H1 (cell line): ENCODE results near the gene DOCK3. TPM values are rescaled to one million over a fixed set of nuclear protein-coding genes. Genes with fewer than 3 reads are reported as not detected.

Experiments used
- CTCF ChIA-PET: fragments of 300-600 bp; sonication (Branson Sonifier 250); formaldehyde crosslinking; loops from one replicate; lab custom pipeline; 2021; ENCODE audit not compliant: partially characterized antibody; lab: Charles Lee
- POLR2A ChIA-PET: fragments of 300-600 bp; sonication (Branson Sonifier 250); formaldehyde crosslinking; loops from one replicate; lab custom pipeline; 2021; ENCODE audit warnings: inconsistent platforms; ENCODE audit not compliant: partially characterized antibody; lab: Charles Lee
- DNase-seq, 2 experiments: peaks; one replicate each; pipeline versions ENCODE4 v3.0.0 to v3.0.0-alpha.2; 2010 to 2022; ENCODE audit warnings: low spot score in 2 of 2, low read depth in 1 of 2, mixed read lengths in 1 of 2
- FAIRE-seq: peaks from 2 replicates; lab custom pipeline; 2011; peaks lifted over from hg19 to GRCh38; lab: Jason Lieb, UNC
- H2AFZ ChIP-seq: 2 replicates; pipeline ENCODE4 v1.8.1; 2012; ENCODE audit warnings: low read length, inconsistent platforms
- H2AK5ac ChIP-seq: 2 replicates; pipeline ENCODE4 v1.6.1; 2013; ENCODE audit warnings: low read depth, low read length
- H2BK120ac ChIP-seq: replicated peaks from 2 replicates; pipeline ENCODE3; 2013; ENCODE audit warnings: low read depth, low read length, inconsistent platforms
- H2BK12ac ChIP-seq: 2 replicates; pipeline ENCODE4 v1.6.1; 2013; ENCODE audit warnings: low read depth, low read length
- H2BK15ac ChIP-seq: 2 replicates; pipeline ENCODE4 v1.6.1; 2013; ENCODE audit warnings: low read length
- H2BK20ac ChIP-seq: 2 replicates; pipeline ENCODE4 v1.6.1; 2013; ENCODE audit warnings: low read length
- H2BK5ac ChIP-seq: 2 replicates; pipeline ENCODE4 v1.6.1; 2013; ENCODE audit warnings: low read depth, low read length
- H3K14ac ChIP-seq: 2 replicates; pipeline ENCODE4 v1.6.1; 2013; ENCODE audit warnings: inconsistent platforms; ENCODE audit not compliant: insufficient read length
- H3K18ac ChIP-seq: 2 replicates; pipeline ENCODE4 v1.6.1; 2013; ENCODE audit warnings: low read length; ENCODE audit errors: extremely low read depth
- H3K23ac ChIP-seq: 2 replicates; pipeline ENCODE4 v1.6.1; 2013; ENCODE audit warnings: inconsistent platforms; ENCODE audit not compliant: insufficient read length
- H3K23me2 ChIP-seq: 2 replicates; pipeline ENCODE4 v1.6.1; 2013; ENCODE audit warnings: low read depth, low read length
- H3K27ac ChIP-seq: 2 replicates; pipeline ENCODE4 v1.6.1; 2011; ENCODE audit warnings: low read depth, low read length, inconsistent platforms
- H3K27me3 ChIP-seq, 4 experiments: replicated peaks in 1 of 4; 1 replicate in 1 of 4; 2 replicates in 3 of 4; pipeline versions ENCODE4 v1.6.1 to v1.8.1; 2011 to 2013; ENCODE audit warnings: low read length in 3 of 4, mild to moderate bottlenecking in 3 of 4, inconsistent platforms in 2 of 4, mixed read lengths in 2 of 4, moderate library complexity in 1 of 4; ENCODE audit not compliant: control insufficient read depth in 3 of 4, insufficient read depth in 3 of 4; ENCODE audit errors: extremely low read depth in 1 of 4
- H3K36me3 ChIP-seq, 4 experiments: 2 replicates each; pipeline versions ENCODE4 v1.6.1 to v1.8.1; 2011 to 2013; ENCODE audit warnings: mild to moderate bottlenecking in 4 of 4, low read length in 3 of 4, moderate library complexity in 2 of 4, control low read depth in 1 of 4, inconsistent platforms in 1 of 4; ENCODE audit not compliant: insufficient read depth in 4 of 4, control insufficient read depth in 2 of 4
- H3K4ac ChIP-seq: replicated peaks from 2 replicates; pipeline ENCODE3; 2013; ENCODE audit warnings: low read length, low read depth, mixed read lengths, inconsistent platforms; ENCODE audit not compliant: insufficient read length
- H3K4me1 ChIP-seq, 4 experiments: replicated peaks in 1 of 4; 1 replicate in 1 of 4; 2 replicates in 3 of 4; pipeline versions ENCODE4 v1.6.1 to v1.8.1; 2011 to 2013; ENCODE audit warnings: low read length in 3 of 4, inconsistent platforms in 2 of 4, mixed read lengths in 1 of 4; ENCODE audit not compliant: insufficient read depth in 4 of 4, control insufficient read depth in 3 of 4
- H3K4me2 ChIP-seq, 2 experiments: 2 replicates each; pipeline versions ENCODE4 v1.6.1 to v1.8.1; 2011 to 2013; ENCODE audit warnings: low read depth in 2 of 2, low read length in 2 of 2, control low read depth in 1 of 2, inconsistent platforms in 1 of 2, mild to moderate bottlenecking in 1 of 2; ENCODE audit not compliant: insufficient read depth in 1 of 2
- H3K4me3 ChIP-seq, 4 experiments: fragments of 200-600, 300-600 bp in 1 of 4; sonication (generic), shearing (Covaris generic), sonication (Bioruptor Twin) in 1 of 4; 2 replicates each; pipeline versions ENCODE4 v1.5.1 to v1.8.1; 2011 to 2016; ENCODE audit warnings: low read length in 4 of 4, low read depth in 3 of 4, control low read depth in 2 of 4, inconsistent platforms in 2 of 4, mild to moderate bottlenecking in 2 of 4, mixed read lengths in 1 of 4, moderate library complexity in 1 of 4; ENCODE audit not compliant: insufficient read depth in 2 of 4; ENCODE audit errors: extremely low read depth in 1 of 4
- H3K56ac ChIP-seq: replicated peaks from 2 replicates; pipeline ENCODE3; 2013; ENCODE audit warnings: low read depth, mild to moderate bottlenecking, mixed read lengths, low read length, inconsistent platforms; ENCODE audit not compliant: insufficient read length
- H3K79me1 ChIP-seq: 2 replicates; pipeline ENCODE4 v1.6.1; 2013; ENCODE audit warnings: low read depth, low read length, control low read depth
- H3K79me2 ChIP-seq, 2 experiments: 2 replicates each; pipeline versions ENCODE4 v1.6.1 to v1.8.1; 2012 to 2013; ENCODE audit warnings: low read length in 2 of 2, mild to moderate bottlenecking in 2 of 2, inconsistent platforms in 1 of 2; ENCODE audit not compliant: insufficient read depth in 2 of 2, control insufficient read depth in 1 of 2
- H3K9ac ChIP-seq, 4 experiments: replicated peaks in 1 of 4; 1 replicate in 1 of 4; 2 replicates in 3 of 4; pipeline versions ENCODE4 v1.6.1 to v1.8.1; 2011 to 2013; ENCODE audit warnings: low read depth in 3 of 4, low read length in 3 of 4, control low read depth in 2 of 4, mild to moderate bottlenecking in 2 of 4, moderate library complexity in 2 of 4, inconsistent platforms in 1 of 4; ENCODE audit errors: extremely low read depth in 1 of 4
- H3K9me3 ChIP-seq, 2 experiments: 2 replicates each; pipeline versions ENCODE4 v1.6.1 to v1.8.1; 2012 to 2013; ENCODE audit warnings: mild to moderate bottlenecking in 2 of 2, moderate library complexity in 2 of 2, control low read depth in 1 of 2, inconsistent platforms in 1 of 2, low read depth in 1 of 2, low read length in 1 of 2, mixed read lengths in 1 of 2; ENCODE audit not compliant: insufficient read depth in 2 of 2
- H4K20me1 ChIP-seq, 2 experiments: replicated peaks in 1 of 2; 2 replicates each; pipeline versions ENCODE3 to v1.8.1; 2011 to 2013; ENCODE audit warnings: inconsistent platforms in 2 of 2, low read length in 2 of 2, mild to moderate bottlenecking in 1 of 2; ENCODE audit not compliant: insufficient read depth in 2 of 2, control insufficient read depth in 1 of 2
- H4K5ac ChIP-seq: 2 replicates; pipeline ENCODE4 v1.6.1; 2013; ENCODE audit warnings: low read length, low read depth, mixed read lengths, inconsistent platforms; ENCODE audit not compliant: insufficient read length
- H4K8ac ChIP-seq: 2 replicates; pipeline ENCODE4 v1.8.0; 2013; ENCODE audit warnings: mild to moderate bottlenecking, moderate library complexity, low read length, inconsistent platforms; ENCODE audit not compliant: insufficient read depth; ENCODE audit errors: extremely low read depth
- H4K91ac ChIP-seq: replicated peaks from 2 replicates; pipeline ENCODE3; 2013; ENCODE audit warnings: low read length, mixed read lengths, inconsistent platforms; ENCODE audit not compliant: insufficient read length
- JUN ChIP-seq: IDR thresholded peaks from 2 replicates; pipeline ENCODE4 v1.6.1; 2011; ENCODE audit warnings: low read depth, mild to moderate bottlenecking, improper control_type of control experiment, low read length
- MAX ChIP-seq: IDR thresholded peaks from 2 replicates; pipeline ENCODE4 v1.6.1; 2012; ENCODE audit warnings: inconsistent platforms
- POLR2AphosphoS5 ChIP-seq: IDR thresholded peaks from 2 replicates; pipeline ENCODE4 v1.6.1; 2011; ENCODE audit warnings: low read depth, low read length
- TBP ChIP-seq: IDR thresholded peaks from 2 replicates; pipeline ENCODE4 v1.6.1; 2011; ENCODE audit warnings: low read depth, low read length, improper control_type of control experiment
- WGBS, 2 experiments: shearing (Covaris generic) in 1 of 2; methylation state at CpG; one replicate each; pipeline versions ENCODE4 v1.1.6 to v1.1.7; 2013 to 2015; ENCODE audit warnings: low lambda C conversion rate in 2 of 2, mixed read lengths in 2 of 2, inconsistent platforms in 1 of 2, low coverage in 1 of 2, missing lambda C conversion rate in 1 of 2; ENCODE audit not compliant: insufficient replicate concordance in 2 of 2, insufficient coverage in 1 of 2, insufficient read length in 1 of 2; ENCODE audit errors: extremely low coverage in 1 of 2, missing lambda C conversion rate in 1 of 2; 5-methylcytosine and 5-hydroxymethylcytosine counted together
- polyA plus RNA-seq, 7 experiments: library from polyadenylated mRNA; depleted of rRNA in 3 of 7; stranded (reverse) in 5 of 7; unstranded in 2 of 7; fragments of >200 nt in 5 of 7; fragments of 200-250 nt in 2 of 7; gene quantifications; 1 replicate in 5 of 7; 2 replicates in 1 of 7; 4 replicates in 1 of 7; pipeline versions ENCODE4 v1.2.1 to v1.2.3, GENCODE V29; 2011 to 2013; ENCODE audit warnings: missing spikeins in 2 of 7, mixed read lengths in 2 of 7
- total RNA-seq: library from RNA; stranded (reverse); fragmentation: NEBNext Ultra II Directional; extraction: Animal tissue kit (Norgen Biotek cat#: 25700); gene quantifications from 2 replicates; pipeline ENCODE4 v1.2.1, GENCODE V29; 2021

DOCK3 gene
- total and polyA plus RNA-seq, 2 of the 8 experiments (the other 6 are each of a cell fraction or from before 2014, with no cell fraction given), result 2.7 to 5.0 TPM

- Histone ChIP-seq H3K4me3 (no peak overlapping the region), H3K9ac (no peak overlapping the region; a peak in 1 of 7 replicates), H2AK5ac (no peak overlapping the region), H3K36me3 (peaks cover 0 to 8% (median 4%) of the 10 kb centered on the region in 4 experiments; a peak in 3 of 8 replicates), H3K27me3 (no peaks in the 10 kb centered on the region), H2BK5ac (no peak overlapping the region), H2BK120ac (no peak overlapping the region), H3K56ac (no peak overlapping the region), H3K23ac (no peak overlapping the region), H3K4me2 (no peak overlapping the region), H3K27ac (no peak overlapping the region), H3K23me2 (no peaks in the 10 kb centered on the region), H3K79me1 (no peaks in the 10 kb centered on the region; the same call in none of the 2 replicates), H2BK20ac (no peak overlapping the region), H4K5ac (no peak overlapping the region), H4K8ac (no peak overlapping the region), H3K9me3 (no peaks in the 10 kb centered on the region), H3K14ac (no peak overlapping the region), H3K4ac (no peak overlapping the region), H3K79me2 (no peaks in the 10 kb centered on the region), H3K18ac (no peak overlapping the region), H3K4me1 (peaks cover 0 to 18% (median 6%) of the 10 kb centered on the region in 4 experiments; a peak in 6 of 7 replicates), H4K91ac (no peak overlapping the region), H2AFZ (no peak overlapping the region), H2BK15ac (no peak overlapping the region), H4K20me1 (peaks cover 2% of the 10 kb centered on the region in 2 experiments), H2BK12ac (no peak overlapping the region)
- ChIA-PET CTCF (interaction anchor here (0.8 to 63.8 kb wide), 5 partner anchors 25 to 236 kb away, joined by 3 to 1262 read pairs (median 3); partner anchors contain the start of genes CISH, DOCK3 and MAPKAPK3), POLR2A (interaction anchor here (0.8 to 1.6 kb wide), 4 partner anchors 9 to 32 kb away, joined by 3 to 7 read pairs (median 6); no protein-coding TSS in a partner anchor)
- no peak for DNase-seq
- FAIRE-seq, result no peak
- WGBS, 2 experiments, result 82% methylated on average over 8 of the region's 8 CpGs; no CpG with 5 or more reads in 1 of the 2 experiments
- TF ChIP-seq TBP (no peak), JUN (no peak), POLR2AphosphoS5 (no peak), MAX (no peak)
Measured at GRCh38 chr3:50649451-50649931, 25.2 kb upstream of the DOCK3 start.
